ENCODE results near the gene TMCC2.

The TMCC2 gene

GRCh38 chr1:205303247-205303888 is 75.6 kb downstream of the TMCC2 start:
- no peak for DNase-seq (ENCODE audit: low spot score)

- DNase-seq (ENCODE audit: low spot score), result no peak
Observed at GRCh38 chr1:205304046-205304694, 76.4 kb downstream of the TMCC2 start.

DNA sequence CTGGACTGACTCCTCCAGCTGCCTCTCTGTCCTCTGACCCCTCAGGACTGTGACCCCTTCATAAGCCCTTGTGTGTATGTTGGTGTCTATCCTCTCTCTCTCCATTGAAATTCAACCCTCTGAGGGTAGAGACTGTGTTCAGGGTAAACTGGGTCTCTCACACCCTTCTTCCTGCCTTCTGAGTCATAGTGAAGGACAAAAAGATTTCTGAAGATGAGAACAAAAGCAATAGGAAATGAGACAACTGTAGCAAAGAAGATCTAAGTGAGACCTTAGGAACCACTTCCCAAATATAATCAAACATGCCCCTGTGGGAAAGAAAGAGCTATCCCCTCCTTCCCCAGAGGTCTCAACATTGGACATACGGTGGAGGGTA is 76.9 kb downstream of the TMCC2 start:
- DNase-seq (ENCODE audit: low spot score), result no peak

- DNase-seq (ENCODE audit: low spot score), result no peak
Observed at GRCh38 chr1:205306929-205307566, 79.3 kb downstream of the TMCC2 start.

GRCh38 chr1:205309741-205310140 is 82.0 kb downstream of the TMCC2 start:
- DNase-seq (ENCODE audit: low spot score), result no peak

- no peak for DNase-seq (ENCODE audit: low spot score)
Observed at GRCh38 chr1:205310976-205311704, 83.4 kb downstream of the TMCC2 start.

DNA sequence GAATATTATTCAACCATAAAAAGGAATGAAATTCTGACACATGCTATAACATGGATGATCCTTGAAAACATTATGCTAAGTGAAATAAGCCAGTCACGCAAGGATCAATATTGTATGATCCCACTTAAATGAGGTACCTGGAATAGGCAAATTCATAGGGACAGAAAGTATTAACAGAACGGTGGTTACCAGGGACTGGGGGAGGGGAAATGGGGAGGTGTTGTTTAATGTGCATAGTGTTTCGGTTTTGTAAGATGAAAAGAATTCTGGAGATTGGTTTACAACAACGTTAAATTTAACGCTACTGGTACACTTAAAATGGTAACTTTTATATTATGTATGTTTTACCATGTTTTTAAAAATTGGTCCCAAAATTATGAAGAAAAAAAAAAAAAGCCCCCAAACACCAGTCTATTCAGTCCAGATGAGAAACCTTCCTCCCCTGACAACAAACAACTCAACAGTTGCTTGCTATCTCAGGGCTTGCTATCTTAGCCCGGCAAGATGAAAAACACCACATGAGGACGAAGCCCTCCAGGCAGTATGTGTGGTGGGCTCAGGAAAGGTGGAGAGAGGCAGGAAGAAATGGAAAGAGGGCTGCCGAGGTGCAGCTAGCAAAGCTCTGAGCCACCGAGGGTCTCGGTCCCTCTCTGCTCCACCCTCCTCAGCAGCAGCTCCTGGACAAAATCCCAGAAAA is 85.3 kb downstream of the TMCC2 start:
- DNase-seq (ENCODE audit: low spot score), result no peak

- peak; percentile 52 for DNase-seq (ENCODE audit: low spot score)
Observed at GRCh38 chr1:205313563-205314308, 86.0 kb downstream of the TMCC2 start.

- no peak for DNase-seq (ENCODE audit: low spot score)
Observed at GRCh38 chr1:205315008-205315618, 87.4 kb downstream of the TMCC2 start.

GRCh38 chr1:205316161-205316566 is 88.4 kb downstream of the TMCC2 start:
- DNase-seq (ENCODE audit: low spot score), result no peak

- DNase-seq (ENCODE audit: low spot score), result no peak
Observed at GRCh38 chr1:205317311-205317917, 89.7 kb downstream of the TMCC2 start.

GRCh38 chr1:205318231-205318991 is 90.7 kb downstream of the TMCC2 start:
- DNase-seq (ENCODE audit: low spot score), result no peak

- DNase-seq (ENCODE audit: low spot score), result no peak
Observed at GRCh38 chr1:205319081-205320018, 91.6 kb downstream of the TMCC2 start.

DNA sequence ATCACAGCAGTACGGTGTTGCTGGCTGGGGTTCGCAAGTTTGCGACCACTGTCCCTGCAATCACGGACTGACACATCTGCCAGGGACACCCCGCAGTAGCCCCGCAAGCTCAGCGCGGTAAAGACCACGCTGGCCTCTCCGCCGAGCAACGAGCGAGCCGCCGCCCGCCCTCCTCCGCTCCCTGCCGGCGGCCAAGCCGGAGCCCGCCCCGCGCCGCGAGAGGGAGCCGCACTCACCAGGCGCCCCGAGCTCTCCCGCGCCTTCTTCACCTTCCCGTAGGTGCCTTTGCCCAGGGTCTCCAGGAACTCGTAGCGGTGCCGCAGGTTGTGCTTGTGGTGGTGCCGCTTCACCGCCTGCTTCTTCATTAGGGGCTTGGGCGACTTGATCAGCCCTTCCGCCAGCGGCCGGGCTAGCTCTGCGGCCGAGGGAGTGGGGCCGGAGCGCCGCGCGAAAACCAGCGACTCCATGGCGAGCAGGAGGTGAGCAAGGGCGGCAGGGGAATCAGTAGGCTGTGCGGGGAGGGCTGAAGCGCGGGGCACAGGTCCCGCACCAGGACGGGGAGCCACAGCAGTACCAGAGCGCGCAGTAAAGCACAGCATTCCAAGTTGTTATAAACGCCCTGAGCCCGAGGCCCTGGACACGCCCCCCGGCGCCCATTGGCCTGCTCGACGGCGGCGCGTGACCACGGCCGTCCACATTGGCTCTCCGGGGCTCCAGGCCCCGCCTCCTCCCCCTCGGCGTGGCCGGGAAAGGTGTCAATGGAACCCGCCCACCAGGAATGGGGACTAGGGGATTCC is 93.6 kb downstream of the TMCC2 start, which contains the start of gene NUAK2:
NUAK2 (minus strand) TSS at position 584 of the 797 bp plus-strand sequence; CDS start at position 467, 117 bp downstream.
- DNase-seq (ENCODE audit: low spot score), result peak; percentile 88

DNA sequence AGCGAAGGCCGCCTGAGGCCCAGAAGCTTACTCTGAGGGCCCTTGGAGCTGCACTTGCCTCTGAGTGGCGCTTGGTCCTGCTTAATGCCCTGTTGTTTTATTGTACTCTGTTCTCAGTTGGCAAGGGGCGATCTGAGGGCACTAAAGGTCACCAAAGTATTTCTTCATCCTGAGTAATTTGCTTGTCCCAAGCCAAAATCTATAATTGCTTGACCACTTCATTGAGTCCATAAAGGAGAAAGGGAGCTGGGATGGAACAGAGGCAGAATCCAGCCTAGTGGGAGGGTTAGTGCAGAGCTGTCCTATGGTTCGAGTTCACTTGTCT is 94.2 kb downstream of the TMCC2 start:
- DNase-seq (ENCODE audit: low spot score), result no peak

Data from putamen (tissue), 1 donor.